IMR-90 (cell line): Measurements from ENCODE around the gene YPEL2. TPM values are rescaled to one million over a fixed set of nuclear protein-coding genes. Genes with fewer than 3 reads are reported as not detected.

Experiments
- ATAC-seq: fragments of 200-7000 bp; cut with Tn5 transposase; 2 replicates; pipeline ENCODE4 v1.9.1; 2020; ENCODE audit warnings: low read depth, mild to moderate bottlenecking, moderate library complexity
- BruUV-seq: library from RNA; stranded (reverse); fragments of 400-500 nt; replicated peaks from 2 replicates; lab custom pipeline; 2021; lab: Mats Ljungman, UMichigan
- CTCF ChIA-PET: fragments of 300-600 bp; formaldehyde crosslinking; extraction: SDS; loops from one replicate; lab custom pipeline; 2021; ENCODE audit warnings: antibody characterized with exemption; lab: Yijun Ruan, JAX
- POLR2A ChIA-PET: fragments of 300-600 bp; sonication (Branson Sonifier 250); formaldehyde crosslinking; loops from one replicate; lab custom pipeline; 2022; ENCODE audit warnings: antibody characterized with exemption; ENCODE audit not compliant: unreplicated experiment; lab: Charles Lee
- DNase-seq: peaks from one replicate; pipeline ENCODE4 v3.0.0; 2013
- H2AFZ ChIP-seq: replicated peaks from 2 replicates; pipeline ENCODE3; 2013; ENCODE audit warnings: low read length, mild to moderate bottlenecking; ENCODE audit not compliant: poor library complexity
- H2AK5ac ChIP-seq: 2 replicates; pipeline ENCODE4 v1.6.1; 2013; ENCODE audit warnings: low read depth, low read length, inconsistent platforms
- H2AK9ac ChIP-seq: replicated peaks from 2 replicates; pipeline ENCODE3; 2013; ENCODE audit warnings: mild to moderate bottlenecking, low read depth, low read length, moderate library complexity; ENCODE audit not compliant: poor library complexity
- H2BK120ac ChIP-seq: 2 replicates; pipeline ENCODE4 v1.6.1; 2013; ENCODE audit warnings: low read depth, low read length, inconsistent platforms
- H2BK15ac ChIP-seq: 3 replicates; pipeline ENCODE4 v1.6.1; 2013; ENCODE audit warnings: low read depth, low read length, inconsistent platforms
- H2BK20ac ChIP-seq: 2 replicates; pipeline ENCODE4 v1.6.1; 2013; ENCODE audit warnings: low read depth, mild to moderate bottlenecking, inconsistent platforms, low read length, moderate library complexity
- H2BK5ac ChIP-seq: 2 replicates; pipeline ENCODE4 v1.6.1; 2013; ENCODE audit warnings: mild to moderate bottlenecking, low read depth, low read length, inconsistent platforms; ENCODE audit not compliant: poor library complexity, severe bottlenecking
- H3K14ac ChIP-seq: replicated peaks from 2 replicates; pipeline ENCODE4 v1.6.1; 2013; ENCODE audit warnings: low read depth, low read length, inconsistent platforms
- H3K18ac ChIP-seq: 2 replicates; pipeline ENCODE4 v1.6.1; 2013; ENCODE audit warnings: low read depth, low read length, control low read depth
- H3K23ac ChIP-seq: 2 replicates; pipeline ENCODE4 v1.6.1; 2013; ENCODE audit warnings: low read depth, low read length, inconsistent platforms
- H3K27ac ChIP-seq: 2 replicates; pipeline ENCODE4 v1.5.1; 2013; ENCODE audit warnings: mild to moderate bottlenecking, control low read depth, low read length; ENCODE audit not compliant: insufficient read depth
- H3K27me3 ChIP-seq: 2 replicates; pipeline ENCODE4 v1.6.1; 2013; ENCODE audit warnings: low read length; ENCODE audit not compliant: control insufficient read depth, insufficient read depth
- H3K36me3 ChIP-seq: 2 replicates; pipeline ENCODE4 v1.6.1; 2013; ENCODE audit warnings: low read length, mixed read lengths; ENCODE audit not compliant: control insufficient read depth, insufficient read depth
- H3K4ac ChIP-seq: 2 replicates; pipeline ENCODE4 v1.6.1; 2013; ENCODE audit warnings: low read depth, low read length, inconsistent platforms
- H3K4me1 ChIP-seq: 2 replicates; pipeline ENCODE4 v1.6.1; 2013; ENCODE audit warnings: low read length, mixed read lengths; ENCODE audit not compliant: control insufficient read depth, insufficient read depth
- H3K4me2 ChIP-seq: 2 replicates; pipeline ENCODE4 v1.6.1; 2013; ENCODE audit warnings: low read depth, mild to moderate bottlenecking, control low read depth, low read length, moderate library complexity
- H3K4me3 ChIP-seq: 2 replicates; pipeline ENCODE4 v1.5.1; 2013; ENCODE audit warnings: low read depth, mild to moderate bottlenecking, control low read depth, low read length, moderate library complexity; ENCODE audit not compliant: insufficient read depth
- H3K56ac ChIP-seq: 2 replicates; pipeline ENCODE4 v1.6.1; 2013; ENCODE audit warnings: low read length, inconsistent platforms; ENCODE audit not compliant: insufficient read depth; ENCODE audit errors: extremely low read depth
- H3K79me1 ChIP-seq, 2 experiments: 2 replicates each; pipeline ENCODE4 v1.6.1; 2013; ENCODE audit warnings: low read length in 2 of 2, inconsistent platforms in 1 of 2, low read depth in 1 of 2
- H3K9ac ChIP-seq: 2 replicates; pipeline ENCODE4 v1.6.1; 2013; ENCODE audit warnings: low read depth, low read length, control low read depth
- H3K9me1 ChIP-seq: 2 replicates; pipeline ENCODE4 v1.6.1; 2013; ENCODE audit warnings: low read length, inconsistent platforms; ENCODE audit not compliant: insufficient read depth
- H3K9me3 ChIP-seq: 2 replicates; pipeline ENCODE4 v1.6.1; 2013; ENCODE audit warnings: low read length; ENCODE audit not compliant: control insufficient read depth, insufficient read depth
- H4K20me1 ChIP-seq: 2 replicates; pipeline ENCODE4 v1.6.1; 2013; ENCODE audit warnings: low read length, inconsistent platforms; ENCODE audit not compliant: insufficient read depth
- H4K5ac ChIP-seq: 2 replicates; pipeline ENCODE4 v1.6.1; 2013; ENCODE audit warnings: mild to moderate bottlenecking, low read depth, low read length, control low read depth
- H4K8ac ChIP-seq, 2 experiments: 2 replicates each; pipeline ENCODE4 v1.6.1; 2013; ENCODE audit warnings: low read depth in 2 of 2, low read length in 2 of 2, control low read depth in 1 of 2, inconsistent platforms in 1 of 2
- H4K91ac ChIP-seq: 2 replicates; pipeline ENCODE4 v1.6.1; 2013; ENCODE audit warnings: low read depth, low read length, inconsistent platforms; ENCODE audit not compliant: insufficient read depth
- RCOR1 ChIP-seq: IDR thresholded peaks from 2 replicates; pipeline ENCODE4 v1.6.1; 2012; ENCODE audit warnings: mild to moderate bottlenecking, low read length, improper control_type of control experiment; ENCODE audit not compliant: insufficient replicate concordance
- WGBS, 2 experiments: methylation state at CpG; one replicate each; pipeline versions ENCODE4 v1.1.5 to v1.1.7; 2013; ENCODE audit warnings: missing lambda C conversion rate in 2 of 2; ENCODE audit not compliant: insufficient read length in 1 of 2; ENCODE audit errors: extremely low coverage in 2 of 2; 5-methylcytosine and 5-hydroxymethylcytosine counted together
- dilution Hi-C: fragments of 300-500 bp; cut with HindIII; formaldehyde crosslinking; loops from one replicate; pipeline ENCODE4 v1.14.3; 2018; ENCODE audit warnings: low sequenced_read_pairs; ENCODE audit not compliant: unreplicated experiment
- in situ Hi-C: fragments of 300-500 bp; cut with MboI; formaldehyde crosslinking; loops from 3 replicates; pipeline ENCODE4 v1.14.3; 2019; ENCODE audit warnings: low sequenced_read_pairs, inconsistent platforms, mixed read lengths
- intact Hi-C: fragments of 100-400 bp; cut with micrococcal nuclease; formaldehyde crosslinking; loops from 2 replicates; pipeline ENCODE4 v1.10.0; 2022
- polyA plus RNA-seq, 3 experiments: library from polyadenylated mRNA; depleted of rRNA; stranded (reverse); fragments of >200 nt; gene quantifications; 2 replicates each; pipeline ENCODE4 v1.2.3, GENCODE V29; 2012; ENCODE audit warnings: low replicate concordance in 1 of 3
- total RNA-seq: library from RNA; depleted of rRNA; stranded (reverse); fragments of >200 nt; gene quantifications from 2 replicates; pipeline ENCODE4 v1.2.3, GENCODE V29; 2012
- TF ChIP-seq, protein P1 (sequence below): fragments of 150-350 bp; IDR thresholded peaks from 2 replicates; pipeline ENCODE4 v1.6.1; 2016; ENCODE audit warnings: low read depth, mild to moderate bottlenecking, low read length, moderate library complexity, borderline replicate concordance

Gene YPEL2
- total and polyA plus RNA-seq, 2 of the 4 experiments (the other 2 are of a cell fraction): 2.3 to 3.4 TPM

DNA sequence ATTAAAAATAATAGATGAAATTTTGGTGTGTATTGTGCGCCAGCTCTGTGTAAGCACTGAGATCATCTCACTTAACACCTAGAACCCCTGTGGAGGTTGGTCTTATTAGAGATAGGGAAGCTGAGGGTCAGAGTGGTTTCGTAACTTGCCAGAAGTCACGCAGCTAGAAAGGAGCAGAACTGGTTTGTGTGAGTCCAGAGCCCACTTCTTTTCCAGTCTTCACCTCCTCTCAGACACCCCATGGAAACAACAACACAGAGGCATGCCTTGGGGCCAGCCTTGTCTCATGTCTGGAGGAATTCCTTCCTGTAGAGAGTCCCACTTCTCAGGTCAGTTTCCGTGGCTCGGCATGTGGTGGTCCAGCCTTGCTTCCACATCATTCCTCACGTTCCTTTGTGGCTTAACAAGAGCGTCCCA is 16.5 kb downstream of the YPEL2 start:
- Histone ChIP-seq H4K91ac (no peak overlapping the region), H3K56ac (no peak overlapping the region), H2AK5ac (no peak overlapping the region), H3K36me3 (no peaks in the 10 kb centered on the region), H2AFZ (no peak overlapping the region), H3K4ac (no peak overlapping the region), H3K27me3 (peaks cover 13% of the 10 kb centered on the region), H3K9me3 (no peaks in the 10 kb centered on the region), H3K79me1 (peaks cover 0 to 2% of the 10 kb centered on the region in 2 experiments; a peak in 2 of 4 replicates), H3K27ac (no peak overlapping the region), H2BK20ac (no peak overlapping the region), H4K8ac (no peak overlapping the region), H3K4me2 (no peak overlapping the region), H2BK5ac (no peak overlapping the region), H2AK9ac (no peak overlapping the region), H3K18ac (no peak overlapping the region), H3K9ac (no peak overlapping the region), H4K20me1 (peaks cover 13% of the 10 kb centered on the region; the same call in 1 of the 2 replicates), H2BK120ac (no peak overlapping the region), H2BK15ac (no peak overlapping the region), H3K9me1 (no peaks in the 10 kb centered on the region), H4K5ac (no peak overlapping the region), H3K4me3 (no peak overlapping the region), H3K14ac (no peak overlapping the region), H3K4me1 (peaks cover 2% of the 10 kb centered on the region; the same call in 1 of the 2 replicates), H3K23ac (no peak overlapping the region)
- BruUV-seq: no TSS peak
- in situ Hi-C loops: no loop called here
- no peak for TF ChIP-seq RCOR1
- TF ChIP-seq, protein P1, sequence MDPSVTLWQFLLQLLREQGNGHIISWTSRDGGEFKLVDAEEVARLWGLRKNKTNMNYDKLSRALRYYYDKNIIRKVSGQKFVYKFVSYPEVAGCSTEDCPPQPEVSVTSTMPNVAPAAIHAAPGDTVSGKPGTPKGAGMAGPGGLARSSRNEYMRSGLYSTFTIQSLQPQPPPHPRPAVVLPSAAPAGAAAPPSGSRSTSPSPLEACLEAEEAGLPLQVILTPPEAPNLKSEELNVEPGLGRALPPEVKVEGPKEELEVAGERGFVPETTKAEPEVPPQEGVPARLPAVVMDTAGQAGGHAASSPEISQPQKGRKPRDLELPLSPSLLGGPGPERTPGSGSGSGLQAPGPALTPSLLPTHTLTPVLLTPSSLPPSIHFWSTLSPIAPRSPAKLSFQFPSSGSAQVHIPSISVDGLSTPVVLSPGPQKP: no peak
- ChIA-PET POLR2A (no interaction called here), CTCF (no interaction called here)
- no CpG with 5 or more reads among the region's 7 CpGs for WGBS, 2 experiments
- intact Hi-C loops: no loop called here
- dilution Hi-C loops: no loop called here
- ATAC-seq (no peak), DNase-seq (no peak)
